NCI-H2107 treated with DMSO at 0.1 percent for 48 hours (cell line): ENCODE data around the gene AKAIN1.

Experiments used
- DNase-seq: peaks from one replicate; lab custom pipeline; 2025; ENCODE audit not compliant: unreplicated experiment; lab: John Stamatoyannopoulos, UW

Gene AKAIN1

DNA sequence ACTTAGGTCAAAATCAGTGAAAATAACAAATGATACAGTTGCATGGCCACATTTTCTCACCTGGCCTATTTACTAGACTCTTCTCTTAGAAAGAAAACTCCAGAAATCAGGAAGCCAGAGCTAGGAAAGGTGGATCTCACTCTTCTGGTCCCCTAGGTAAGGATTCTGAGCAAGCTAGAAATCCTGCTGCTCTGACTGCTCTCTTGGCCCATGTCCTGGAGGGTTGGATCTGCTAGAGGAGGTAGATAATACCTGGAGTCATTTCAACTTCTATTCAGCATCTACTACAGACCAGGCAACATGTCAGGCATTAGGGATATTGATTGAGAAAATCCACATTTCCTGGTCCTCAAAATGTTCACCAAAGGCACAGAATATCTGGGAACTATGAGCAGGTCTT is 34.9 kb downstream of the AKAIN1 start:
- DNase-seq, result no peak

DNA sequence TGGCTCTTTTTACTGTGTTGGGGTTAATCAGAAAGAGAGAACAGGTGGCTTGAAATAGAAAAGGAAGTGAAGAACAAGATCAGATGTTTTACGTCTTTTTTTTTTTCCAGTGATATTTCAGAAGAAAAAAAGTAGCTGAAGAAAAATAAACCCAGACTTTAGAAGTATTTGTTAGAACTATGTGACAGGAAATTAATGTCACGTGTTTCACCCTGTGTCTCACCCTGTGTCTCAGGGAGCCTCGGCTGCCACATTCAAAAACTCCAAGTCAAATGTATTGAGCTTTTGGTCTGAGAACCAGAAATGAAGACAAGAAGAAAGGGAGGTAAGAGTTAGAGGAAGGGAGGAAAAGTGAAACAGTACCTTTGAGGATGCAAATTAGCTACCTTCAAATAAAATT is 38.0 kb downstream of the AKAIN1 start:
- no peak for DNase-seq

DNA sequence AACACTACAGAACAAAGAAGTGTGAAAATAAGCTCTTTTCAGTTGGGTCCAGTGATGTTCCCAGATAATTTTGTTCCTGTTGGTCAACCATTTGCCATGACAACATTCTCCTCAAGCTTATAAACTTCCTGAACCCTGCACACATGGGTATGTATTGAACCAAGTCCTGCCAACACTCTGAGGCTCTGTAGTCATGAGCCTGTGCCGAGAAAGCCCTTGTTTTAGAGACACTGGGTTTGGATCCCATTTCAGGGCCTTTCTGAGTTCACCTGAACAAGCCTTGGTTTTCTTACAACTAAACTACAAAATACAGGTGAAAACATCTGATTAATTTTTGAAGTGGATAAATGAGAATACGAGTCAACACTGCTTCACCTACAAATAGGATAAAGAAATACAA is 38.5 kb downstream of the AKAIN1 start:
- DNase-seq, result no peak

DNA sequence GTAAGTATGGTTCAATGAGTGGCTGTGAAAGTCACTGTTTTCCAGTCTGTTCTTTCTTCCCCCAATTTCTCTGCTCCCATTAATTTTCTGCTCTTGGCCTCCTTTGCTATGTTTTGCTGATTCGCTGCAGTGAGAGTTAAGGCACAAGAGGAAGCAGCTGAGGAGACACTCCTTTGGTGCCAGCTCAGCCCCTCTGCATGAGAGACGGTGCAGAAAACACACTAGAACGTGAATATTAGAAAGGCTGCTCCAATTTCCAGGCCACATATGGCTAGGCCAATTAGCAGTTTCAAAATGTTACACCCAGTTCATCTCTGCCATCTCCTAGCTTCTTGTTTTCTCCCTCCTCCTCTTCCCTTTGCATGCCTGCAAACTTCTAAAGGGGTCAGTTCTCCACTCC is 38.9 kb downstream of the AKAIN1 start:
- DNase-seq, result no peak

- DNase-seq, result no peak
Measured at GRCh38 chr18:5155907-5156287, 41.2 kb downstream of the AKAIN1 start.

GRCh38 chr18:5155218-5155906 is 41.7 kb downstream of the AKAIN1 start:
- DNase-seq, result no peak

DNA sequence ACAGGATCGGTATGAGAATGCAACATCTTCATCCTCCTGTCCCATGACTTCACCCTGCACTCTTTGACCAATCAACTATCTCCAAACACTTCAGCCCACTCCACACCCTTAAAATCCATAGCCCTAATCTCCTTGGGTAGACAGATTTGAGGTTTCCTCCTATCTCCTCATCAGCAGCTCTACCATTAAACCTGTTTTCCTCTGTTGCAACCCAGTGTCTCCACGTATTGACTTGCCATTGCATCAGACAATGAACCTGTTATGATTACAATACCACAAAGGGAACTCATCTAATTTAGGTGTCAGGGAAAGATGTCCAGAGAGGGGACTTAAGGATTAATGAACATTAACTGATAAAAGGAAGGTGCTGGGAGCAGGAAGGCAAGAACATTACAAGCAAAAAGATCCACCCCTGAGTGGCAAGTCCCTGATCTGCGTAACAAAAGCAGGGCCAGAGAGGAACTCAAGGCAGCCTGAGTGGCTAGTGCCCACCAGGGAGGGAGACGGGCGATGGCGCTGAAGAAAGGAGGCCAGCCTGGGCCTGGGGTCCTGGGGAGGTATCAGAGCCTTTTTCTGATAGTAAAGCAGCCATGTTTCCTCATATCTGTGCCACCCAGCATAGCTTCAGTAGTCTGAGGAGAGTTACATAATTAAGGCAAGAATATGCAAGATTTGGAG is 44.6 kb downstream of the AKAIN1 start:
- no peak for DNase-seq

- no peak for DNase-seq
Measured at GRCh38 chr18:5150894-5151293, 46.2 kb downstream of the AKAIN1 start.

GRCh38 chr18:5146093-5146492 is 51.0 kb downstream of the AKAIN1 start:
- DNase-seq, result no peak

- no peak for DNase-seq
Measured at GRCh38 chr18:5145168-5145825, 51.8 kb downstream of the AKAIN1 start.

GRCh38 chr18:5144629-5145028 is 52.4 kb downstream of the AKAIN1 start:
- DNase-seq, result no peak

DNA sequence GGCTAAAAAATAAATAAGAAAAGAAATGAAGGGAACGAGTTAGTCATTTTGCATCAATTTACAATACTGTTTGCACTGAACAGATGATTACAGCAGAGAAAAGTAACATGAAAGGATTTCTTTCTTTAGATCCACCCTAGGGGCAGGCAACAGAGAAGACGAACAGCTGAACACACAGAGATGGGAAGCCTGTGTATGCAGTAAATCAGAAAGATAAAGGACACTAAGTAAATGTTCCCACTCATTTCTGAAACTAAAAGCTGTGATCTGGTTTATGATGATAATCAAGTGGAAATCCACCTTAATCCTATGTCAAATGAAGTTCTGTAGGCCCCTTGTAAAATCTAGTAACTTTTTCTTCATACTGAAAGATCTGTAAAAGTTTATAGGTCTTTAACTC is 54.2 kb downstream of the AKAIN1 start:
- DNase-seq, result no peak

GRCh38 chr18:5142131-5142530 is 54.9 kb downstream of the AKAIN1 start:
- DNase-seq, result no peak

DNA sequence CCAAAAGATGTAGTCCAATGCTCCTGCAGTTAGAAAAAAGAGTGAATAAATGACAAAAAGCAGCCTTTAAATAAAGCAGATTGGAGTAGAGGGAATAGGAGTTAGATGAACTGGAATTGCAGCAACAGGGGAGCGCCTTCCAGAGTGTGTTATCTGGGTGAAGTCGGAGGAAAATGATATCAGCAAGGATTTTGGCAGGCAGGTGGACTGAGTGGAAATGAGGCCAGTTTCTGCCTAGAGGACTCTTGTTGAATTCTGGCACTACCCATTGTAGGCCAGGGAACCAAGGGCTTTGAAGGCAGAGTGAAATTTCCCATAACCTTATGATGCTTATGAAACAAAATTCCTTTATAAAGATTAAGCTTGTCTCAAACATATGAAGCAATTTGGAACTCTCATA is 59.8 kb downstream of the AKAIN1 start:
- DNase-seq, result no peak

DNA sequence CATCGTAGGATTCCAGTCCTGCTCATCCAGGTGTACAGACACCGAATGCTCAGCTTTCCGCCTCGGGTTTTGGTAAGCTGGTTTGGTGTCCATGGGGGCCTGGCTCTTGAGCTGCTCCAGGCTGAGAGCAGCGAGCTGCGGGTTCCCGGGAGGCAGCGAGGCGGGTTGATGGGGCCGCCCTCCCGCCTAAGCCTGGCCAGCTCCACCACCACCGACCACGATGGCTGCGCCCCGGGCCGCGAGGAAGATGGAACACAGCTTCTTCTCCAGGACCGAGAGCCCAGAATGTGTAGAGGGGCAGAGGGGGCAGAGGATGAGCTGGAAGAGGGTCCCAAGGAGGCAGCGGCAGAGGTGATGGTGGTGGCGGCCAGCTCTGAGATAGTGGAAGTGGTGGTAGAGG is 64.1 kb downstream of the AKAIN1 start:
- no peak for DNase-seq

DNA sequence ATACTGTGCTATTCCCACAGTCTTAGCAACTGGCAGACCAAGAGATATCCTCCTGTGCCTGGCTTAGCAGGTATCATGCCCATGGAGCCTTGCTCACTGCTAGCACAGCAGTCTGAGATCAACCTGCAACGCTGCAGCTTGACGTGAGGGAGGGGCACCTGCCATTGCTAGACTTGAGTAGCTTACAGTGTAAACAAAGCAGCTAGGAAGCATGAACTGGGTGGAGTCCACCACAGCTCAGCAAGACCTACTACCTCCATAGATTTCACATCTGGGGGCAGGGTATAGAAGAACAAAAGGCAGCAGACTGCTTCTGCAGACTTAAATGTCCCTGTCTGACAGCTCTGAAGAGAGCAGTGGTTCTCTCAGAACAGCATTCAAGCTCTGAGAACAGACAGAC is 74.8 kb downstream of the AKAIN1 start:
- no peak for DNase-seq

GRCh38 chr18:5110266-5110665 is 86.8 kb downstream of the AKAIN1 start:
- DNase-seq, result no peak

DNA sequence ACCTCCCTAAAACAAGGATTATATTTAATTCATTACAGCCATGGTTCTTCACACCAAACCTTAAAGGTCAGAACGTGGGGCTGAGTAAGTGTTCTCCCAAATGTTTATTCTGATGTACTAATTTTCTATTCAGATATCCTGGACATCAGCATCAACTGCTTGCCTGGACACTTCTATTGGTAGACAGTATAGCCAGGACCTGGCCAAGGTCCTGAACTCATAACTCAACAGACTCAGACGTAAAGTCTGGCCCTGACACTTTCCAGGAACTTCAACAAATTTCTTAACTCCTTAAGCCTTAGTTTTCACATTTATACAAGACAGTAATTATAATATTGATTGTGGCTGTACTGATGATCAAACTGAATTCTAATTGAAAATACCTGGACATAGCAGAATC is 89.1 kb downstream of the AKAIN1 start:
- no peak for DNase-seq

- no peak for DNase-seq
Measured at GRCh38 chr18:5106730-5107129, 90.3 kb downstream of the AKAIN1 start.

- no peak for DNase-seq
Measured at GRCh38 chr18:5104246-5104645, 92.8 kb downstream of the AKAIN1 start.

GRCh38 chr18:5103693-5104092 is 93.4 kb downstream of the AKAIN1 start:
- DNase-seq, result no peak

- DNase-seq, result no peak
Measured at GRCh38 chr18:5103286-5103685, 93.8 kb downstream of the AKAIN1 start.
